ENCODE data around the gene TBC1D10A.

GRCh38 chr22:30301995-30302809 is 24.5 kb downstream of the TBC1D10A start:
- no peak for TF ChIP-seq POLR2AphosphoS5 (IDR thresholded peaks at IDR 0.05; ENCODE audit: low read depth, low read length)
- TF ChIP-seq REST (IDR thresholded peaks at IDR 0.05; ENCODE audit: insufficient read depth in 1 of 2, low read depth in 2 of 2, low read length in 2 of 2): no peak
